ENCODE measurements around the gene RANBP10. TPM values are rescaled to one million over a fixed set of nuclear protein-coding genes. Genes with fewer than 3 reads are reported as not detected.

RANBP10 gene
- total RNA-seq, 1 experiment from 2014 or later: 1.8 TPM

- Histone ChIP-seq H3K9me3 (no peaks in the 10 kb centered on the region), H3K27me3 (no peaks in the 10 kb centered on the region), H3K4me3 (no peak overlapping the region), H3K36me3 (no peaks in the 10 kb centered on the region)
- DNase-seq: no peak
Measured at GRCh38 chr16:67685388-67686112, 120.8 kb downstream of the RANBP10 start.

GRCh38 chr16:67683767-67684166, 122.6 kb downstream of the RANBP10 start:
- DNase-seq: no peak
- Histone ChIP-seq H3K4me3 (no peak overlapping the region), H3K9me3 (no peaks in the 10 kb centered on the region), H3K27me3 (no peaks in the 10 kb centered on the region), H3K36me3 (no peaks in the 10 kb centered on the region)

- Histone ChIP-seq H3K4me3 (no peak overlapping the region), H3K27me3 (no peaks in the 10 kb centered on the region), H3K9me3 (no peaks in the 10 kb centered on the region), H3K36me3 (no peaks in the 10 kb centered on the region)
- no peak for DNase-seq
Measured at GRCh38 chr16:67679935-67680897, 126.1 kb downstream of the RANBP10 start.

- DNase-seq: no peak
- Histone ChIP-seq H3K27me3 (no peaks in the 10 kb centered on the region), H3K4me3 (no peak overlapping the region), H3K9me3 (no peaks in the 10 kb centered on the region), H3K36me3 (no peaks in the 10 kb centered on the region)
Measured at GRCh38 chr16:67678354-67679023, 127.9 kb downstream of the RANBP10 start.

- Histone ChIP-seq H3K36me3 (no peaks in the 10 kb centered on the region), H3K27me3 (no peaks in the 10 kb centered on the region), H3K4me3 (no peak overlapping the region), H3K9me3 (no peaks in the 10 kb centered on the region)
- no peak for DNase-seq
Measured at GRCh38 chr16:67677712-67678111, 128.6 kb downstream of the RANBP10 start.

GRCh38 chr16:67676939-67677338, 129.4 kb downstream of the RANBP10 start:
- no peak for DNase-seq
- Histone ChIP-seq H3K4me3 (no peak overlapping the region), H3K36me3 (no peaks in the 10 kb centered on the region), H3K9me3 (no peaks in the 10 kb centered on the region), H3K27me3 (no peaks in the 10 kb centered on the region)

- Histone ChIP-seq H3K9me3 (no peaks in the 10 kb centered on the region), H3K27me3 (no peaks in the 10 kb centered on the region), H3K36me3 (no peaks in the 10 kb centered on the region), H3K4me3 (no peak overlapping the region)
- no peak for DNase-seq
Measured at GRCh38 chr16:67676516-67676915, 129.8 kb downstream of the RANBP10 start.

GRCh38 chr16:67675999-67676398, 130.4 kb downstream of the RANBP10 start:
- Histone ChIP-seq H3K27me3 (no peaks in the 10 kb centered on the region), H3K9me3 (no peaks in the 10 kb centered on the region), H3K36me3 (no peaks in the 10 kb centered on the region), H3K4me3 (no peak overlapping the region)
- DNase-seq: no peak

GRCh38 chr16:67675579-67675935, 130.8 kb downstream of the RANBP10 start:
- Histone ChIP-seq H3K36me3 (no peaks in the 10 kb centered on the region), H3K9me3 (no peaks in the 10 kb centered on the region), H3K27me3 (no peaks in the 10 kb centered on the region), H3K4me3 (no peak overlapping the region)
- DNase-seq: no peak

GRCh38 chr16:67674851-67675578, 131.3 kb downstream of the RANBP10 start:
- Histone ChIP-seq H3K36me3 (no peaks in the 10 kb centered on the region), H3K27me3 (no peaks in the 10 kb centered on the region), H3K4me3 (no peak overlapping the region), H3K9me3 (no peaks in the 10 kb centered on the region)
- no peak for DNase-seq

- H3K4me3 ChIP-seq: no peak overlapping the region
- H3K36me3 ChIP-seq: no peaks in the 10 kb centered on the region
- H3K27me3 ChIP-seq: no peaks in the 10 kb centered on the region
- no peak for DNase-seq
- H3K9me3 ChIP-seq: no peaks in the 10 kb centered on the region
Measured at GRCh38 chr16:67673712-67674580, 132.4 kb downstream of the RANBP10 start.

Other genes starting within 250 kb of the RANBP10 start
- gene CTCF, start 244.0 kb downstream of the RANBP10 start, total RNA-seq (2014; rRNA removed; shearing (Covaris generic); ENCODE audit: low replicate concordance): 26.1 and 32.2 TPM in 2 replicates
- gene CARMIL2, start 161.4 kb downstream of the RANBP10 start, total RNA-seq (2014; rRNA removed; shearing (Covaris generic); ENCODE audit: low replicate concordance): 0.07 TPM in 1 of 2 replicates, not detected in the other
- gene ACD, start 146.3 kb downstream of the RANBP10 start, total RNA-seq (2014; rRNA removed; shearing (Covaris generic); ENCODE audit: low replicate concordance): 24.4 and 24.7 TPM in 2 replicates
- 0.89 and 1.5 TPM in 2 replicates for gene PARD6A, start 145.6 kb downstream of the RANBP10 start, total RNA-seq (2014; rRNA removed; shearing (Covaris generic); ENCODE audit: low replicate concordance)
- gene ENKD1, start 139.8 kb downstream of the RANBP10 start, total RNA-seq (2014; rRNA removed; shearing (Covaris generic); ENCODE audit: low replicate concordance): 8.8 and 15.7 TPM in 2 replicates
- gene C16orf86, start 139.7 kb downstream of the RANBP10 start, total RNA-seq (2014; rRNA removed; shearing (Covaris generic); ENCODE audit: low replicate concordance): not detected in 2 replicates
- gene GFOD2, start 87.2 kb downstream of the RANBP10 start, total RNA-seq (2014; rRNA removed; shearing (Covaris generic); ENCODE audit: low replicate concordance): 11.8 and 13.4 TPM in 2 replicates
- 1.4 TPM in 1 of 2 replicates, not detected in the other for gene TSNAXIP1, start 329 bp upstream of the RANBP10 start, total RNA-seq (2014; rRNA removed; shearing (Covaris generic); ENCODE audit: low replicate concordance)
- gene THAP11, start 35.8 kb upstream of the RANBP10 start, total RNA-seq (2014; rRNA removed; shearing (Covaris generic); ENCODE audit: low replicate concordance): 37.2 and 42.9 TPM in 2 replicates
- gene NUTF2, start 40.4 kb upstream of the RANBP10 start, total RNA-seq (2014; rRNA removed; shearing (Covaris generic); ENCODE audit: low replicate concordance): 55.9 and 178 TPM in 2 replicates
- 20.4 and 27.4 TPM in 2 replicates for gene CENPT, start 41.1 kb upstream of the RANBP10 start, total RNA-seq (2014; rRNA removed; shearing (Covaris generic); ENCODE audit: low replicate concordance)
- 19.8 and 38.6 TPM in 2 replicates for gene EDC4, start 66.5 kb upstream of the RANBP10 start, total RNA-seq (2014; rRNA removed; shearing (Covaris generic); ENCODE audit: low replicate concordance)
- not detected in 2 replicates for gene NRN1L, start 78.3 kb upstream of the RANBP10 start, total RNA-seq (2014; rRNA removed; shearing (Covaris generic); ENCODE audit: low replicate concordance)
- gene PSKH1, start 86.7 kb upstream of the RANBP10 start, total RNA-seq (2014; rRNA removed; shearing (Covaris generic); ENCODE audit: low replicate concordance): 3.1 and 13.8 TPM in 2 replicates
- 0.72 and 1.9 TPM in 2 replicates for gene CTRL, start 125.3 kb upstream of the RANBP10 start, total RNA-seq (2014; rRNA removed; shearing (Covaris generic); ENCODE audit: low replicate concordance)
- 8.8 and 12.7 TPM in 2 replicates for gene PSMB10, start 130.3 kb upstream of the RANBP10 start, total RNA-seq (2014; rRNA removed; shearing (Covaris generic); ENCODE audit: low replicate concordance)
- 0.16 TPM in 1 of 2 replicates, not detected in the other for gene LCAT, start 137.6 kb upstream of the RANBP10 start, total RNA-seq (2014; rRNA removed; shearing (Covaris generic); ENCODE audit: low replicate concordance)
- 11.9 and 12.3 TPM in 2 replicates for gene SLC12A4, start 162.1 kb upstream of the RANBP10 start, total RNA-seq (2014; rRNA removed; shearing (Covaris generic); ENCODE audit: low replicate concordance)
- not detected in 2 replicates for gene DPEP3, start 173.9 kb upstream of the RANBP10 start, total RNA-seq (2014; rRNA removed; shearing (Covaris generic); ENCODE audit: low replicate concordance)
- not detected in 2 replicates for gene DPEP2, start 192.9 kb upstream of the RANBP10 start, total RNA-seq (2014; rRNA removed; shearing (Covaris generic); ENCODE audit: low replicate concordance)
- gene DPEP2NB, start 209.4 kb upstream of the RANBP10 start, total RNA-seq (2014; rRNA removed; shearing (Covaris generic); ENCODE audit: low replicate concordance): not detected in 2 replicates
- gene DDX28, start 216.7 kb upstream of the RANBP10 start, total RNA-seq (2014; rRNA removed; shearing (Covaris generic); ENCODE audit: low replicate concordance): 17.9 and 18.0 TPM in 2 replicates
- 16.9 and 25.0 TPM in 2 replicates for gene DUS2, start 216.7 kb upstream of the RANBP10 start, total RNA-seq (2014; rRNA removed; shearing (Covaris generic); ENCODE audit: low replicate concordance)

Data from MG63 (cell line).